GM12865 (cell line): Measurements from ENCODE around the gene APOBEC2.

Experiments used
- DNase-seq: peaks from one replicate; pipeline ENCODE4 v3.0.0; 2010; ENCODE audit warnings: low read depth
- H3K4me3 ChIP-seq: 2 replicates; pipeline ENCODE4 v1.5.1; 2011; ENCODE audit warnings: mild to moderate bottlenecking, low read depth, low read length, control low read depth
- TF ChIP-seq, protein P1 (sequence below): IDR thresholded peaks from 2 replicates; pipeline ENCODE4 v1.5.1; 2011; ENCODE audit warnings: low read length, control low read depth, low read depth, inconsistent platforms; ENCODE audit not compliant: insufficient read depth; ENCODE audit errors: missing control alignments

Gene APOBEC2

GRCh38 chr6:41042226-41043055, 10.6 kb upstream of the APOBEC2 start, which contains the start of gene TSPO2:
Gene TSPO2, plus strand, starts transcription at chr6:41042467. Its CDS starts 519 bp downstream, at chr6:41042986.
- DNase-seq: no peak
- H3K4me3 ChIP-seq: no peak within 1 kb of the TSS
- TF ChIP-seq, protein P1, sequence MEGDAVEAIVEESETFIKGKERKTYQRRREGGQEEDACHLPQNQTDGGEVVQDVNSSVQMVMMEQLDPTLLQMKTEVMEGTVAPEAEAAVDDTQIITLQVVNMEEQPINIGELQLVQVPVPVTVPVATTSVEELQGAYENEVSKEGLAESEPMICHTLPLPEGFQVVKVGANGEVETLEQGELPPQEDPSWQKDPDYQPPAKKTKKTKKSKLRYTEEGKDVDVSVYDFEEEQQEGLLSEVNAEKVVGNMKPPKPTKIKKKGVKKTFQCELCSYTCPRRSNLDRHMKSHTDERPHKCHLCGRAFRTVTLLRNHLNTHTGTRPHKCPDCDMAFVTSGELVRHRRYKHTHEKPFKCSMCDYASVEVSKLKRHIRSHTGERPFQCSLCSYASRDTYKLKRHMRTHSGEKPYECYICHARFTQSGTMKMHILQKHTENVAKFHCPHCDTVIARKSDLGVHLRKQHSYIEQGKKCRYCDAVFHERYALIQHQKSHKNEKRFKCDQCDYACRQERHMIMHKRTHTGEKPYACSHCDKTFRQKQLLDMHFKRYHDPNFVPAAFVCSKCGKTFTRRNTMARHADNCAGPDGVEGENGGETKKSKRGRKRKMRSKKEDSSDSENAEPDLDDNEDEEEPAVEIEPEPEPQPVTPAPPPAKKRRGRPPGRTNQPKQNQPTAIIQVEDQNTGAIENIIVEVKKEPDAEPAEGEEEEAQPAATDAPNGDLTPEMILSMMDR: no peak

GRCh38 chr6:41043151-41043550, 9.9 kb upstream of the APOBEC2 start:
- TF ChIP-seq, protein P1: no peak
- H3K4me3 ChIP-seq: no peak overlapping the region
- DNase-seq: no peak

GRCh38 chr6:41045664-41046063, 7.3 kb upstream of the APOBEC2 start:
- DNase-seq: no peak
- H3K4me3 ChIP-seq: no peak overlapping the region
- TF ChIP-seq, protein P1: no peak

- TF ChIP-seq, protein P1: no peak
- no peak overlapping the region for H3K4me3 ChIP-seq
- no peak for DNase-seq
Observed at GRCh38 chr6:41046084-41046483, 6.9 kb upstream of the APOBEC2 start.

GRCh38 chr6:41047306-41047705, 5.7 kb upstream of the APOBEC2 start:
- no peak overlapping the region for H3K4me3 ChIP-seq
- TF ChIP-seq, protein P1: no peak
- DNase-seq: no peak

GRCh38 chr6:41047745-41048732, 5.0 kb upstream of the APOBEC2 start:
- no peak overlapping the region for H3K4me3 ChIP-seq

More at GRCh38 chr6:41047745-41048732, 5.0 kb upstream of the APOBEC2 start:
- no peak for DNase-seq
- TF ChIP-seq, protein P1: no peak
